H9 (cell line): ENCODE results near the gene FCHSD2. TPM values are rescaled to one million over a fixed set of nuclear protein-coding genes. Genes with fewer than 3 reads are reported as not detected.
A peak's percentile ranks its signal among the peaks of the same experiment; 100 is the strongest.

Experiments used
- DNase-seq: peaks from one replicate; pipeline ENCODE4 v3.0.0-alpha.2; 2017
- H2AFZ ChIP-seq: one replicate; pipeline ENCODE4 v1.6.1; 2013; ENCODE audit warnings: mild to moderate bottlenecking, low read length, control low read depth, moderate library complexity
- H2AK5ac ChIP-seq: 2 replicates; pipeline ENCODE4 v1.6.1; 2013; ENCODE audit warnings: low read length, control low read depth, mixed read lengths; ENCODE audit not compliant: insufficient read length
- H2BK120ac ChIP-seq: one replicate; pipeline ENCODE4 v1.6.1; 2013; ENCODE audit warnings: low read depth, mild to moderate bottlenecking, low read length, control low read depth, inconsistent platforms; ENCODE audit not compliant: poor library complexity, severe bottlenecking
- H2BK12ac ChIP-seq: 2 replicates; pipeline ENCODE4 v1.6.1; 2013; ENCODE audit warnings: low read length, control low read depth, mixed read lengths, low read depth; ENCODE audit not compliant: insufficient read length
- H2BK15ac ChIP-seq: 2 replicates; pipeline ENCODE4 v1.6.1; 2013; ENCODE audit warnings: low read depth, low read length, control low read depth
- H2BK20ac ChIP-seq: one replicate; pipeline ENCODE4 v1.6.1; 2013; ENCODE audit warnings: low read depth, mild to moderate bottlenecking, low read length, control low read depth, inconsistent platforms; ENCODE audit not compliant: poor library complexity, severe bottlenecking
- H2BK5ac ChIP-seq: 2 replicates; pipeline ENCODE4 v1.6.1; 2013; ENCODE audit warnings: low read length, control low read depth, mixed read lengths; ENCODE audit not compliant: insufficient read length
- H3K14ac ChIP-seq: 2 replicates; pipeline ENCODE4 v1.6.1; 2013; ENCODE audit warnings: low read length, control low read depth; ENCODE audit not compliant: insufficient read depth
- H3K18ac ChIP-seq: 2 replicates; pipeline ENCODE4 v1.6.1; 2013; ENCODE audit warnings: low read depth, mild to moderate bottlenecking, mixed read lengths, low read length, control low read depth; ENCODE audit not compliant: insufficient read length
- H3K23ac ChIP-seq: 2 replicates; pipeline ENCODE4 v1.6.1; 2013; ENCODE audit warnings: low read length, control low read depth, mixed read lengths, low read depth; ENCODE audit not compliant: insufficient read length
- H3K23me2 ChIP-seq: 2 replicates; pipeline ENCODE4 v1.6.1; 2013; ENCODE audit warnings: low read depth, mild to moderate bottlenecking, mixed read lengths, low read length, control low read depth; ENCODE audit not compliant: insufficient read length, poor library complexity, severe bottlenecking
- H3K27ac ChIP-seq: 2 replicates; pipeline ENCODE4 v1.5.1; 2013; ENCODE audit warnings: low read length, control low read depth, mixed read lengths, low read depth; ENCODE audit not compliant: insufficient read length
- H3K27me3 ChIP-seq: 2 replicates; pipeline ENCODE4 v1.6.1; 2013; ENCODE audit warnings: low read length, control low read depth, inconsistent platforms; ENCODE audit not compliant: insufficient read depth
- H3K4ac ChIP-seq: 2 replicates; pipeline ENCODE4 v1.6.1; 2013; ENCODE audit warnings: low read depth, mild to moderate bottlenecking, control low read depth, inconsistent platforms, low read length, moderate library complexity
- H3K4me1 ChIP-seq: 2 replicates; pipeline ENCODE4 v1.6.1; 2013; ENCODE audit warnings: low read length, control low read depth, inconsistent platforms; ENCODE audit not compliant: insufficient read depth
- H3K4me2 ChIP-seq: 2 replicates; pipeline ENCODE4 v1.6.1; 2013; ENCODE audit warnings: low read length, control low read depth, mixed read lengths; ENCODE audit not compliant: insufficient read length, insufficient read depth
- H3K56ac ChIP-seq: 2 replicates; pipeline ENCODE4 v1.6.1; 2013; ENCODE audit warnings: low read depth, mild to moderate bottlenecking, mixed read lengths, low read length, control low read depth; ENCODE audit not compliant: insufficient read length
- H3K79me1 ChIP-seq: 2 replicates; pipeline ENCODE4 v1.6.1; 2013; ENCODE audit warnings: low read depth, mild to moderate bottlenecking, moderate library complexity, low read length, control low read depth, inconsistent platforms; ENCODE audit not compliant: insufficient read depth, poor library complexity, severe bottlenecking
- H3K79me2 ChIP-seq: 2 replicates; pipeline ENCODE4 v1.6.1; 2013; ENCODE audit warnings: low read length, control low read depth, inconsistent platforms; ENCODE audit not compliant: insufficient read depth
- H3K9ac ChIP-seq: 2 replicates; pipeline ENCODE4 v1.6.1; 2013; ENCODE audit warnings: low read length, control low read depth, mixed read lengths; ENCODE audit not compliant: insufficient read length; ENCODE audit errors: extremely low read depth
- H3K9me3 ChIP-seq: one replicate; pipeline ENCODE4 v1.6.1; 2013; ENCODE audit warnings: low read depth, low read length, inconsistent platforms; ENCODE audit not compliant: control insufficient read depth
- H3T11ph ChIP-seq: one replicate; pipeline ENCODE4 v1.6.1; 2013; ENCODE audit warnings: mild to moderate bottlenecking, low read length, control low read depth, inconsistent platforms
- H4K20me1 ChIP-seq: one replicate; pipeline ENCODE4 v1.6.1; 2013; ENCODE audit not compliant: control insufficient read depth, insufficient read length, insufficient read depth
- H4K5ac ChIP-seq: 2 replicates; pipeline ENCODE4 v1.6.1; 2013; ENCODE audit warnings: low read depth, mild to moderate bottlenecking, mixed read lengths, low read length, control low read depth; ENCODE audit not compliant: insufficient read length
- H4K8ac ChIP-seq: replicated peaks from 2 replicates; pipeline ENCODE4 v1.6.1; 2013; ENCODE audit warnings: low read length, control low read depth, mixed read lengths, low read depth; ENCODE audit not compliant: insufficient read length
- H4K91ac ChIP-seq: 2 replicates; pipeline ENCODE4 v1.6.1; 2013; ENCODE audit warnings: low read depth, mild to moderate bottlenecking, moderate library complexity, mixed read lengths, low read length, control low read depth; ENCODE audit not compliant: insufficient read length
- H3K27ac Mint-ChIP-seq, 3 experiments: 2 replicates in 2 of 3; 3 replicates in 1 of 3; pipeline ENCODE4 v1.8.0; 2020 to 2021; ENCODE audit warnings: mixed read lengths in 3 of 3, mild to moderate bottlenecking in 1 of 3, moderate library complexity in 1 of 3
- H3K27me3 Mint-ChIP-seq: 2 replicates; pipeline ENCODE4 v1.8.0; 2021; ENCODE audit warnings: low read depth, mild to moderate bottlenecking, moderate library complexity, mixed read lengths
- H3K36me3 Mint-ChIP-seq, 3 experiments: 2 replicates in 2 of 3; 3 replicates in 1 of 3; pipeline ENCODE4 v1.8.0; 2020 to 2021; ENCODE audit warnings: low read depth in 3 of 3, mixed read lengths in 3 of 3; ENCODE audit not compliant: insufficient read depth in 1 of 3
- H3K4me1 Mint-ChIP-seq, 2 experiments: 2 replicates each; pipeline ENCODE4 v1.8.0; 2020; ENCODE audit warnings: mixed read lengths in 2 of 2
- H3K4me3 Mint-ChIP-seq, 2 experiments: 2 replicates in 1 of 2; 3 replicates in 1 of 2; pipeline ENCODE4 v1.8.0; 2020 to 2021; ENCODE audit warnings: mild to moderate bottlenecking in 2 of 2, mixed read lengths in 2 of 2, moderate library complexity in 1 of 2
- H3K9me3 Mint-ChIP-seq, 2 experiments: 2 replicates in 1 of 2; 3 replicates in 1 of 2; pipeline ENCODE4 v1.8.0; 2020; ENCODE audit warnings: mild to moderate bottlenecking in 2 of 2, mixed read lengths in 2 of 2, moderate library complexity in 1 of 2
- CTCF ChIP-seq: fragments of 200-600 bp; sonication (generic); conservative IDR thresholded peaks from 3 replicates; pipeline ENCODE4 v1.8.0; 2021; ENCODE audit warnings: antibody characterized with exemption, mild to moderate bottlenecking
- WGBS: extraction: QIAGEN DNeasy Blood & Tissue Kit; methylation state at CpG from one replicate; pipeline ENCODE4 v1.1.7; 2013; ENCODE audit warnings: missing lambda C conversion rate, low lambda C conversion rate, mixed read lengths; ENCODE audit not compliant: insufficient read length; ENCODE audit errors: extremely low coverage; 5-methylcytosine and 5-hydroxymethylcytosine counted together
- total RNA-seq: library from RNA; stranded (reverse); gene quantifications from 2 replicates; pipeline ENCODE4 v1.2.1, GENCODE V29; 2021

Gene FCHSD2
- total RNA-seq, 1 experiment from 2014 or later = 17.8 TPM

GRCh38 chr11:73012121-73012863 lies 129.8 kb downstream of the FCHSD2 start:
- no peak for TF ChIP-seq CTCF
- no peaks in the 10 kb centered on the region for H3K23me2 ChIP-seq
- no peak overlapping the region for H3K27ac ChIP-seq
- H2BK120ac ChIP-seq = no peak overlapping the region
- no peak overlapping the region for H4K8ac ChIP-seq
- no peaks in the 10 kb centered on the region for H3K9me3 ChIP-seq
- peaks cover 4% of the 10 kb centered on the region; the same call in 1 of the 2 replicates for H3K4me1 ChIP-seq
- peaks cover 4% of the 10 kb centered on the region; the same call in 1 of the 2 replicates for H3K27me3 ChIP-seq
- H3K14ac ChIP-seq = no peak overlapping the region
- H4K91ac ChIP-seq = no peak overlapping the region
- no peak overlapping the region for H3K18ac ChIP-seq
- H3K9ac ChIP-seq = no peak overlapping the region
- no CpG with 5 or more reads among the region's 2 CpGs for WGBS
- peaks cover 12 to 21% of the 10 kb centered on the region in 2 experiments for H3K9me3 Mint-ChIP-seq
- H2AFZ ChIP-seq = no peak overlapping the region
- no peak for DNase-seq
- H3K4me2 ChIP-seq = no peak overlapping the region
- no peak overlapping the region for H2BK15ac ChIP-seq
- no peak overlapping the region for H4K5ac ChIP-seq
- no peak overlapping the region; a peak in 2 of 5 replicates for H3K4me3 Mint-ChIP-seq
- H3T11ph ChIP-seq = no peak overlapping the region
- H2BK20ac ChIP-seq = no peak overlapping the region
- no peak overlapping the region for H2AK5ac ChIP-seq
- H3K56ac ChIP-seq = no peak overlapping the region
- H4K20me1 ChIP-seq = no peaks in the 10 kb centered on the region
- H3K4ac ChIP-seq = no peak overlapping the region
- H3K79me1 ChIP-seq = no peaks in the 10 kb centered on the region
- H3K23ac ChIP-seq = no peak overlapping the region
- H3K4me1 Mint-ChIP-seq = peaks cover 38 to 50% of the 10 kb centered on the region in 2 experiments
- H3K79me2 ChIP-seq = no peaks in the 10 kb centered on the region
- H3K27me3 Mint-ChIP-seq = peaks cover 6% of the 10 kb centered on the region
- peak overlapping the region in 1 of 3 experiments; percentile 94; a peak in 3 of 7 replicates for H3K27ac Mint-ChIP-seq
- H2BK5ac ChIP-seq = no peak overlapping the region
- H3K36me3 Mint-ChIP-seq = peaks cover 11 to 28% (median 16%) of the 10 kb centered on the region in 3 experiments
- no peak overlapping the region for H2BK12ac ChIP-seq
